Spinal cord (tissue), 10 donors: ENCODE measurements around the gene STT3B. TPM values are rescaled to one million over a fixed set of nuclear protein-coding genes. Genes with fewer than 3 reads are reported as not detected.

ENCODE experiments used
- DNase-seq, 6 donors: peaks; one replicate each; pipeline versions ENCODE4 v3.0.0 to v3.0.0-alpha.2; 2013 to 2015; ENCODE audit warnings: low spot score in 6 of 6, low read depth in 4 of 6
- H3K27ac ChIP-seq: one replicate; pipeline ENCODE4 v1.5.1; 2013; ENCODE audit warnings: low read depth, low read length, control low read depth
- H3K27me3 ChIP-seq: one replicate; pipeline ENCODE4 v1.6.1; 2013; ENCODE audit warnings: low read length; ENCODE audit not compliant: control insufficient read depth, insufficient read depth
- H3K36me3 ChIP-seq: one replicate; pipeline ENCODE4 v1.6.1; 2013; ENCODE audit warnings: low read length; ENCODE audit not compliant: control insufficient read depth, insufficient read depth
- H3K4me1 ChIP-seq: one replicate; pipeline ENCODE4 v1.6.1; 2013; ENCODE audit warnings: low read length; ENCODE audit not compliant: control insufficient read depth, insufficient read depth
- H3K4me3 ChIP-seq: one replicate; pipeline ENCODE4 v1.5.1; 2013; ENCODE audit warnings: low read depth, low read length, control low read depth
- H3K9me3 ChIP-seq: one replicate; pipeline ENCODE4 v1.6.1; 2013; ENCODE audit warnings: low read length; ENCODE audit not compliant: control insufficient read depth, insufficient read depth
- WGBS: methylation state at CpG from one replicate; pipeline ENCODE4 v1.1.5; 2013; ENCODE audit warnings: missing lambda C conversion rate; ENCODE audit not compliant: insufficient coverage; 5-methylcytosine and 5-hydroxymethylcytosine counted together
- polyA plus RNA-seq, 2 donors: library from polyadenylated mRNA; unstranded; fragments of 120-200 nt; gene quantifications; one replicate each; pipeline ENCODE4 v1.2.1, GENCODE V29; 2013; ENCODE audit not compliant: insufficient read length in 2 of 2
- total RNA-seq, 2 donors: library from RNA; depleted of rRNA in 1 of 2; stranded (reverse); fragments of 120-200 nt in 1 of 2; fragments of >200 nt in 1 of 2; gene quantifications; one replicate each; pipeline versions ENCODE4 v1.2.3 to v1.2.4, GENCODE V29; 2013 to 2014
- donor health status: healthy.

Gene STT3B
- total and polyA plus RNA-seq, 4 donors = 93.7 to 196 (median 126) TPM

DNA sequence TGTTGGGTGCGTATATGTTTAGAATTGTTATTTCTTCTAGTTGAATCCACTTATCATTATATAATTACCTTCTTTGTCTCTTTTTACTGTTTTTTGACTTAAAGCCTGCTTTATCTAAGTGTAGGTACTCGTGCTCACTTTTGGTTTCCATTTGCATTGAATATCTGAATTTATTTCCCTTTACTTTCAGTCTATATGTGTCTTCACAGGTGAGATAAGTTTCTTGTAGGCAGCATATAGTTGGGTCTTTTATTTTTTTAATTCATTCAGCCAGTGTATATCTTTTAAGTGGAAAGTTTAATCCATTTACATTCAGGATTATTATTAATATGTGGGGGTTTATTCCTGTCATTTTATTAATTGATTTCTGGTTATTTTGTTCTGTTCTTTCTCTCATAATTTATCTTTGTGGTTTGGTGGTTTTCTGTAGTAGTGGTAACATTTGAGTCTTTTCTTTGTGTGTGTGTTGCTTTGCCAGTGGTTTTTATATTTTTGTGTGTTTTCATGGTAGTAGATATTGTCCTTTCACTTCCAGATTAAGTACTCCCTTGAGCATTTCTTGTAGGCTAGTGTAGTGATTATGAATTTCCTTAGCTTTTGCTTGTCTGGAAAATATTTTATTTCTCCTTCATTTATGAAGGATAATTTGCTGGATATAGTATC, 27.3 kb downstream of the STT3B start:
- DNase-seq = no peak
- H3K27me3 ChIP-seq = no peaks in the 10 kb centered on the region
- no peaks in the 10 kb centered on the region for H3K4me1 ChIP-seq
- H3K4me3 ChIP-seq = no peak overlapping the region
- H3K27ac ChIP-seq = no peak overlapping the region
- WGBS = no CpG with 5 or more reads among the region's 2 CpGs
- H3K9me3 ChIP-seq = peaks cover 2% of the 10 kb centered on the region
- H3K36me3 ChIP-seq = no peaks in the 10 kb centered on the region

DNA sequence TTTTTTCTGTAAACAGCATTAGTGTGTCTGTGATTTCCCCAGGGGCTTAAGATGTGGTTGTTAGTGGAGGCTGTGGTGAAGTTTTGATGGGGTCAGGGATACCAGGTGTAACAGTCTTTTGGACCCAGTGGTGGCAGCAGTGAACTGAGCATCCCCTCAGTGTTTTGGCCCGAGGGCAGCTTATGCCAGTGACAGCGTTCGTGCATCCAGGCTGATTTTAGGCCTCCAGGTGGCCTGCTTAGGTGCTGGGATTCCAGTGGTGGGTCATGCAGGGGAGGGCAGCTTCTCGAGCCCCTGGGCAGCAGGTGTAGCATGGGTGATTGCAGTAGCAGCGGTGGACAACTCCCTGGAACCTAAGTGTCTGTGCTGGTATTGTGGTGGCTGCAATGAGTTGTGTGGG, 29.2 kb downstream of the STT3B start:
- no peaks in the 10 kb centered on the region for H3K27me3 ChIP-seq
- H3K36me3 ChIP-seq = no peaks in the 10 kb centered on the region
- peaks cover 2% of the 10 kb centered on the region for H3K9me3 ChIP-seq
- WGBS = 62% methylated on average over 5 of the region's 5 CpGs
- no peaks in the 10 kb centered on the region for H3K4me1 ChIP-seq
- DNase-seq = no peak
- no peak overlapping the region for H3K4me3 ChIP-seq
- H3K27ac ChIP-seq = no peak overlapping the region

DNA sequence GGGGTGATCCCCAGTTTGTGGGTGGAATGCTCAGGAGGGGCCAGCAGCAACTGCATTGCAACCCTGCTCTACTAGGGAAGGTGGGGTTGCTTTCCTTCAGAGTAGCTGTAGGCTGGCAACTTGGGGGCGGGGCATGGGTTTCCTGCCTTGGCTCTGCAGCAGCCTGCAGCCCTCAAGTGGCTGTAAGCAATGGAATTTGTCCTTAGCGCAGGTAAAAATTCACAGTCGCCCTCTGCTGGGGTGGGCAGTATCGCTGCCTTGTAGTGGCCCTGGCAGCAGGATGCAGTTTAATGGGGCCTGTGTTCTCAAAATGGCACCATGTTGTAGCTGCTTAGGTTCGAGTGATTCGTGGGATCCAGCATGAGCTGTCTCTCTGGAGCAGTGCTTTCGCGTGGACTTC, 29.8 kb downstream of the STT3B start:
- H3K9me3 ChIP-seq = peaks cover 2% of the 10 kb centered on the region
- no peaks in the 10 kb centered on the region for H3K4me1 ChIP-seq
- H3K4me3 ChIP-seq = no peak overlapping the region
- H3K36me3 ChIP-seq = no peaks in the 10 kb centered on the region
- no peaks in the 10 kb centered on the region for H3K27me3 ChIP-seq
- DNase-seq = no peak
- 85% methylated on average over 6 of the region's 8 CpGs for WGBS
- H3K27ac ChIP-seq = no peak overlapping the region

DNA sequence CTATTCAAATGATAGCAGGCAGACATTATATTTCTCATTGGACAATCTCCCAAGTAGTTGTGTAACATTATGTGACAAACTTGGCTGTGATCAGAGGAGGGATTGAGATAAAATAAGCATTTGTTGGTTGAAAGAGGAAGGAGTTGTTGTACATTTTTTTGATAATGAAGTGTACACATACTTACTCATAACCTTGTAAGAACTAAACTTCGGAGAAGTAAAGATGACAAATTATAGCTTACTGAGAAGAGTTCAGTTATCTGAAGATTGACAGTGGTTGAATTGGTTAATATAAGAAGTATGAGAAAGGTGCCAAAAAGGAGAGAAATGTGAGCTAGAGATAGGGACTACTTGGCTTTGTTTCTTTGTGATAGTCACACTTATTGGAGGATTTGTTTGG, 32.6 kb downstream of the STT3B start:
- no peaks in the 10 kb centered on the region for H3K4me1 ChIP-seq
- no peaks in the 10 kb centered on the region for H3K27me3 ChIP-seq
- no peaks in the 10 kb centered on the region for H3K9me3 ChIP-seq
- WGBS = no CpG with 5 or more reads among the region's 1 CpG
- H3K36me3 ChIP-seq = no peaks in the 10 kb centered on the region
- no peak overlapping the region for H3K27ac ChIP-seq
- no peak for DNase-seq
- no peak overlapping the region for H3K4me3 ChIP-seq

DNA sequence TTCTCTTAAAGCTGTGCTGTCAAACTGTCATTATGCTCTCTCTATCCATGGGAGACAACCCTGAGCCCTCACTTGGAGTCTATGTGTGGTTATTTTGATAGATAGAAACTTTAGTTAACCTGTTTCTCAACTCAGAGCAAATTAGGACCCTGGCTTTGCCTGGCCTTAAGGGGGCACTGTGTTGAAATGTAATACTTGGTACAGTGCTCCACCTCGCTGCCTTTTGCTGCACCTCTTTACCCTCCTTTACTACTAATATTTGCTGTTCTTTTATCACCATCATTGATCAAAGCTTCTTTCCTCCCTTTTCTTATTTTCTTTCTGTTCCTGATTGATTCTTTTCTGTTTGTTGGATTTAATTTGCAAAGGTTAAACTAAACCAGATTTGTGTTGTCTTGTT, 34.3 kb downstream of the STT3B start:
- no peak for DNase-seq
- Histone ChIP-seq H3K4me3 (no peak overlapping the region), H3K9me3 (no peaks in the 10 kb centered on the region), H3K27me3 (no peaks in the 10 kb centered on the region), H3K27ac (no peak overlapping the region), H3K4me1 (no peaks in the 10 kb centered on the region), H3K36me3 (no peaks in the 10 kb centered on the region)
- no CpG with 5 or more reads among the region's 1 CpG for WGBS

DNA sequence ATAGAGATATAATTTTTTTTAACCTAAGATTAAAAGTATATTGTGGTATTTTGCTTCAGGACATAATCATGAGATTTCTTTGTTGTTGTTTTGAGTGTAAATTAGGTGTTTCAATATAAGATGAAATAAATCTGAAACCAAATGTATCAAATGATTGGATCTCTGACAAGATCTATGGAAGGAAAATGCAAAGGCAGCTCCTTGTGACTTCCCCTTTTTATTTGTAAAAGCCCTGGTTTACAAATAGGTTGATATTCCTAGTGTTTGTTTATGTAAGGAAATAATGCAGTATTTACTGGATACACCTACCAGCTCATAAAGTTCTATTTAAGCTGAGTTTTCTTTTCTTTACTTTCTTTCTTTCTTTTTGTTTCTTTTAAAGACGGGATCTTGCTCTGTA, 35.9 kb downstream of the STT3B start:
- Histone ChIP-seq H3K27me3 (no peaks in the 10 kb centered on the region), H3K9me3 (no peaks in the 10 kb centered on the region), H3K27ac (no peak overlapping the region), H3K4me3 (no peak overlapping the region), H3K4me1 (no peaks in the 10 kb centered on the region), H3K36me3 (no peaks in the 10 kb centered on the region)
- no peak for DNase-seq
- 75% methylated on average over 1 of the region's 1 CpG for WGBS

DNA sequence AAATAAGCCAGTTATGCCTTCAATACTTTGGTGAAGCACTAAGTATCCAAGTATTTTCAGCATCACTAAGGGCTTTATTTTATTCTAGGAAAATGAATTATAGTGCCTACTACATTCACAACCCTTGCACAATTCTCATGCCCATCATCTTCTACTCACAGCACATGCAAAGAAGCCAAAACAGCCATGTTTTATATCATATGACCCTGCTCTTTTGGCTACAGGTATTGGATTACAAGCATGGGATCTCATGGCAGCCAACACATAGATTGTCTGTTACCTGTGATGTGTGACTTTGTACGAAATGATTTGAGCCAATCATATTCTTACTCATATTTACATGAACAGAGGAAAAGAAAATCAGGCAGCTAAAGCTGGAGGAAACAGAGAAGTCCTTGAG, 38.6 kb downstream of the STT3B start:
- Histone ChIP-seq H3K36me3 (no peaks in the 10 kb centered on the region), H3K27me3 (no peaks in the 10 kb centered on the region), H3K9me3 (no peaks in the 10 kb centered on the region), H3K4me3 (no peak overlapping the region), H3K27ac (no peak overlapping the region), H3K4me1 (no peaks in the 10 kb centered on the region)
- WGBS = no CpG with 5 or more reads among the region's 1 CpG
- no peak for DNase-seq

DNA sequence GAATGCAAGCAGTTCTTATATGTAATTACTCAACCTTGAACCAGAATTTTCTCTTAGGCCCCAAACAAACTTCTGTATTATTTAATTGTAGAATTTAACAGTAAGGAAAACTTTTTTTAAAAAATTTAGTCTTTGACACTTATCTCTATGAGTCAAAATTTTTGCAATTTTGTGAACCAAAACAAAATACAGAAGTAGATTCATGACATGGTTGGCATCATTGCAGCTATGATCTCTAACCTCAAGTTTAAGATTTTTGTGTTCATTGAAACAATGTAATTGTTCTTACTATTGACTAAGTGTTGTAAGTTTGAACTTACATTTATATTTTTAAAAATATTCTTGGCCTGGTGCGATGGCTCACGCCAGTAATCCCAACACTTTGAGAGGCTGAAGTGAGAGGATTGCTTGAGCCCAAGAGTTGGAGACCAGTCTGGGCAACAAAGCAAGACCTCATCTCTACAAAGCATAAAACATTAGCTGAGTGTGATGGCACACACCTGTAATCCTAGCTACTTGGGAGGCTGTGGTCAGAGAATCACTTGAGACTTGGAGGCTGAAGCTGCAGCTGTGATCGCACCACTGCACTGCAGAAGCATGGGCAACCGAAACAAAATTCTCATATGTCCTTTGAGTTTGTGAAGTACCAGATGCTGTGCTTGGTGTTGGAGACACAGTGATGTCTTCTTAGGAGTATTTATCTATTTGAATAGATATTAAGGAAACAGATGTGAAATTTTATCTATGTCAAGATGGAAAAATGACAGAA, 39.7 kb downstream of the STT3B start:
- H3K36me3 ChIP-seq = no peaks in the 10 kb centered on the region
- no peak overlapping the region for H3K27ac ChIP-seq
- WGBS = 100% methylated on average over 2 of the region's 4 CpGs
- no peaks in the 10 kb centered on the region for H3K9me3 ChIP-seq
- H3K4me3 ChIP-seq = no peak overlapping the region
- no peak for DNase-seq
- H3K27me3 ChIP-seq = no peaks in the 10 kb centered on the region
- H3K4me1 ChIP-seq = no peaks in the 10 kb centered on the region

DNA sequence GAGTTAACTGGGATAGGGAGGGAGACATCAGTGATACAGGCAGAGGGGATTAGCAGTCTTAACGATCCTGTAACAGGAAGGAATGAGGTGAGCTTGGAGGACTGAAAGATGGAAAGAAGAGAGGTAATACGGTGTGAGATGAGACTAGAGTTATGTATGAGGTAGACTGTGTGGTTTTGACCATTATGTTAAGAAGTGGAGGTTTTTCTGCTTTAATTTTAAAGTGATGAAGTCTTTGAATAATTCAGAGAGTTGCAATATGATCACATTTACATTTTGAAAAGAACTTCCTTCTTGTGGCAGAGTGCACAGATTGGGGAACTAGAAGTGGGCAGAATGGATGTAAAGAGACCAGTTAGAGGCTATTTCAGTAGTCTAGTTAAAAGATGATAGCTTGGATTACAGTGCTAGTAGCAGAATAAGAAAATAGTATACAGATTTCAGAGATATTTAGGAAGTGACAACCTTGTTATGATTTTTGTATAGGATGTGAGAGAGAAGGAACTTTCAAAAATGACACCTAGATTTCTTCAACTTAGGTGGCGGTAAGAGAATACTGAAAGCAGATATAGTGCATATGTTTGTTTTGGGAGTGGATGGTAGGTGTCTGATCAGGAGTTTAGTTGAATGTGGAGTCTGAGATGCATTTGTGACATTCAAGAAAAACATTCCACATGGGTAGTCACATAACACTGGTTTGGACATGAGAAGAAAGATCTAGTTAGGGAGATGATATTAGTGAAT, 40.5 kb downstream of the STT3B start:
- Histone ChIP-seq H3K9me3 (no peaks in the 10 kb centered on the region), H3K4me3 (no peak overlapping the region), H3K4me1 (no peaks in the 10 kb centered on the region), H3K27ac (no peak overlapping the region), H3K36me3 (no peaks in the 10 kb centered on the region), H3K27me3 (no peaks in the 10 kb centered on the region)
- WGBS = 79% methylated on average over 3 of the region's 3 CpGs
- peak in 1 of 6 donors; percentile 27 for DNase-seq
